SK-N-SH treated with all-trans-retinoic acid at 6 μM for 48 hours (cell line): ENCODE data around the gene LRFN2.

Experiments used
- ATAC-seq: fragments of 200-7000 bp; cut with Tn5 transposase; 3 replicates; pipeline ENCODE4 v1.9.1; 2020; ENCODE audit warnings: mild to moderate bottlenecking, moderate library complexity
- ARNTL ChIP-seq: fragments of 450-650 bp; formaldehyde crosslinking; IDR thresholded peaks from 2 replicates; pipeline ENCODE4 v1.5.0; 2020; ENCODE audit warnings: low read depth, mild to moderate bottlenecking, moderate library complexity, borderline replicate concordance
- BACH2 ChIP-seq: fragments of 250-450 bp; sonication (Bioruptor Pico); IDR thresholded peaks from 2 replicates; pipeline ENCODE4 v1.9.0; 2021; ENCODE audit warnings: mild to moderate bottlenecking, borderline replicate concordance
- CREB5 ChIP-seq: fragments of 250-450 bp; sonication (Bioruptor Pico); IDR thresholded peaks from 2 replicates; pipeline ENCODE4 v1.5.1; 2020; ENCODE audit warnings: low read depth, mild to moderate bottlenecking, moderate library complexity
- CSRNP3 ChIP-seq: fragments of 250-450 bp; sonication (Bioruptor Pico); IDR thresholded peaks from 2 replicates; pipeline ENCODE4 v1.5.1; 2021; ENCODE audit warnings: mild to moderate bottlenecking, moderate library complexity
- ESRRG ChIP-seq: fragments of 250-450 bp; sonication (Bioruptor Pico); IDR thresholded peaks from 2 replicates; pipeline ENCODE4 v1.6.1; 2021; ENCODE audit warnings: mild to moderate bottlenecking
- GLIS3 ChIP-seq: fragments of 250-450 bp; sonication (Bioruptor Pico); IDR thresholded peaks from 2 replicates; pipeline ENCODE4 v1.5.0; 2020; ENCODE audit warnings: mild to moderate bottlenecking, moderate library complexity
- ISL1 ChIP-seq: fragments of 250-450 bp; sonication (Bioruptor Pico); IDR thresholded peaks from 2 replicates; pipeline ENCODE4 v2.1.2; 2022; ENCODE audit warnings: mild to moderate bottlenecking, moderate library complexity
- OSR1 ChIP-seq: fragments of 250-450 bp; sonication (Bioruptor Pico); IDR thresholded peaks from 2 replicates; pipeline ENCODE4 v1.8.0; 2022; ENCODE audit warnings: moderate library complexity, mild to moderate bottlenecking, inconsistent platforms
- PATZ1 ChIP-seq: fragments of 250-450 bp; sonication (Bioruptor Pico); IDR thresholded peaks from 2 replicates; pipeline ENCODE4 v1.8.0; 2020; ENCODE audit warnings: mild to moderate bottlenecking, moderate library complexity, borderline replicate concordance
- POU6F1 ChIP-seq: fragments of 250-450 bp; sonication (Bioruptor Pico); IDR thresholded peaks from 2 replicates; pipeline ENCODE4 v1.8.0; 2021; ENCODE audit warnings: low read depth, mild to moderate bottlenecking, moderate library complexity, borderline replicate concordance
- RARB ChIP-seq: fragments of 250-450 bp; sonication (Bioruptor Pico); IDR thresholded peaks from 2 replicates; pipeline ENCODE4 v1.8.0; 2021; ENCODE audit warnings: mild to moderate bottlenecking, moderate library complexity
- SNAI2 ChIP-seq: fragments of 250-450 bp; sonication (Bioruptor Pico); IDR thresholded peaks from 2 replicates; pipeline ENCODE4 v1.5.0; 2020; ENCODE audit warnings: mild to moderate bottlenecking, moderate library complexity
- TCF4 ChIP-seq: fragments of 250-450 bp; sonication (Bioruptor Pico); IDR thresholded peaks from 2 replicates; pipeline ENCODE4 v1.8.0; 2021; ENCODE audit warnings: mild to moderate bottlenecking, moderate library complexity, borderline replicate concordance
- TSHZ2 ChIP-seq: fragments of 250-450 bp; sonication (Bioruptor Pico); IDR thresholded peaks from 2 replicates; pipeline ENCODE4 v1.5.0; 2020; ENCODE audit warnings: mild to moderate bottlenecking, moderate library complexity
- ZC3H10 ChIP-seq: fragments of 250-450 bp; sonication (Bioruptor Pico); IDR thresholded peaks from 2 replicates; pipeline ENCODE4 v1.5.1; 2021; ENCODE audit warnings: mild to moderate bottlenecking, moderate library complexity
- ZFP3 ChIP-seq: fragments of 250-450 bp; sonication (Bioruptor Pico); IDR thresholded peaks from 2 replicates; pipeline ENCODE4 v1.5.0; 2020; ENCODE audit warnings: mild to moderate bottlenecking, moderate library complexity
- ZFP30 ChIP-seq: fragments of 450-650 bp; formaldehyde crosslinking; IDR thresholded peaks from 2 replicates; pipeline ENCODE4 v1.5.0; 2022; ENCODE audit warnings: mild to moderate bottlenecking, moderate library complexity
- ZNF565 ChIP-seq: fragments of 450-650 bp; formaldehyde crosslinking; conservative IDR thresholded peaks from 2 replicates; pipeline ENCODE4 v1.5.0; 2020; ENCODE audit warnings: low read depth, mild to moderate bottlenecking, moderate library complexity
- ZNF70 ChIP-seq: fragments of 450-650 bp; formaldehyde crosslinking; IDR thresholded peaks from 2 replicates; pipeline ENCODE4 v1.5.0; 2020; ENCODE audit warnings: mild to moderate bottlenecking, moderate library complexity
- ZNF8 ChIP-seq: fragments of 450-650 bp; formaldehyde crosslinking; IDR thresholded peaks from 2 replicates; pipeline ENCODE4 v1.5.0; 2020; ENCODE audit warnings: mild to moderate bottlenecking, moderate library complexity

Gene LRFN2

GRCh38 chr6:40512340-40512739, 74.8 kb downstream of the LRFN2 start (continued):
- TF ChIP-seq POU6F1 (no peak), TSHZ2 (no peak), ZFP3 (no peak), ZNF70 (no peak)

- no peak for ATAC-seq
These were observed 75.3 kb downstream of the LRFN2 start for GRCh38 chr6:40511884-40512283.

More at GRCh38 chr6:40511884-40512283, 75.3 kb downstream of the LRFN2 start:
- TF ChIP-seq ISL1 (CRISPR knock-in tag) (no peak), TCF4 (no peak), ZFP30 (no peak), ESRRG (CRISPR knock-in tag) (no peak), ZNF8 (no peak), TSHZ2 (no peak), CSRNP3 (CRISPR knock-in tag) (no peak), ZNF565 (CRISPR knock-in tag) (no peak), PATZ1 (CRISPR knock-in tag) (no peak), CREB5 (CRISPR knock-in tag) (no peak), ZNF70 (no peak), GLIS3 (no peak), ZFP3 (no peak), OSR1 (CRISPR knock-in tag) (no peak), SNAI2 (CRISPR knock-in tag) (no peak), BACH2 (CRISPR knock-in tag) (no peak), RARB (no peak), ZC3H10 (CRISPR knock-in tag) (no peak), ARNTL (CRISPR knock-in tag) (no peak)
